Ovary (tissue), 3 donors: ENCODE measurements around the gene AEN.

Source experiments
- POLR2A ChIP-seq: fragments of 450-650 bp; IDR thresholded peaks from one replicate; pipeline ENCODE4 v1.6.1; 2017; ENCODE audit warnings: antibody characterized with exemption, mild to moderate bottlenecking, moderate library complexity
- TF ChIP-seq, protein P1 (sequence below), 3 donors: fragments of 450-650 bp in 2 of 3; fragments of 200-600 bp in 1 of 3; IDR thresholded peaks; one replicate each; pipeline versions ENCODE4 v1.5.1 to v1.8.0; 2016 to 2022; ENCODE audit warnings: antibody characterized with exemption in 3 of 3, mild to moderate bottlenecking in 1 of 3
- donor health status: DM: no; HTN: no; CAD: no.

DNA sequence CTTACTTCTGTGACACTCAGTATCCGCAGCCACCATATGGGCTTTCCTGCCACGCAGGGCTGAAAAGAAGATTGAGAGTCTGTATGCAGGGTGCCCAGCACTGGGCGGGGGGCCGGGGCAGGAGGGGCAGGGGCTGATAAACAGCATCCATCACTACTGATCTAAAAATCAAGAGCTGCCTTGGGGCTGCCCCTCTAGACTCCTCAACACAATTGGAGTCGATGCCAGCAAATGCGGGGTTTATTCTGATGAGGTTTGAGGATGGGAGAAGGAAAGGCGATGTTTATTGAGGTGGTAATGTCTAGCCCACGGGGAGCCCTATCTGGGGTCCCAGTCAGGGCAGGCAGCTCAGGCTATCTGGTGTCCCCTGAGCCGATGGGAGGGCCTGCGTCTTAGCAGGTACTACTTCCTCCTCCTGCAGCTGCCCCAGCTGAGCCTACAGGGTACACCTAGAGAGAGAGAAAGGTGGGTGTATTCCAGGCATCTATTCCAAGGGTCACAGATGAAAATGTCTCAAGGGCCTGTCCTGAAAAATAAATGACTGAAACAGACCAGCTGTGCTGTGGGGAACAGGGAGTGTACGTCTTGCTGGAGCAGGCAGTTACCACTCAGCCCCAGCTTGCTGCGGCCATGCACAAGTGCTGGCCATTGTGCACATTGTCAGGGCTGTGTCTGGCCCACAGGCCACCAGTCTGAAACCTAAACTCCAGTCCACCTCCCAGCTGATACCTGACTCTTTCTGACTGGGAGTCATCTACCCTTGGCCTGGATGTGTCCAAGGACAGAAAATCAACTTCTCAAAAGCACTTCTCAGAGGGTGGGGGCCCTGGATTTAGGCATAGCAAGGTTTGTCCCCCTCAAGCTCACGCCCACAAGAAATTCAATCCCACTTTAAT lies 37.2 kb downstream of the AEN start:
- TF ChIP-seq POLR2A: no peak
- TF ChIP-seq, protein P1, sequence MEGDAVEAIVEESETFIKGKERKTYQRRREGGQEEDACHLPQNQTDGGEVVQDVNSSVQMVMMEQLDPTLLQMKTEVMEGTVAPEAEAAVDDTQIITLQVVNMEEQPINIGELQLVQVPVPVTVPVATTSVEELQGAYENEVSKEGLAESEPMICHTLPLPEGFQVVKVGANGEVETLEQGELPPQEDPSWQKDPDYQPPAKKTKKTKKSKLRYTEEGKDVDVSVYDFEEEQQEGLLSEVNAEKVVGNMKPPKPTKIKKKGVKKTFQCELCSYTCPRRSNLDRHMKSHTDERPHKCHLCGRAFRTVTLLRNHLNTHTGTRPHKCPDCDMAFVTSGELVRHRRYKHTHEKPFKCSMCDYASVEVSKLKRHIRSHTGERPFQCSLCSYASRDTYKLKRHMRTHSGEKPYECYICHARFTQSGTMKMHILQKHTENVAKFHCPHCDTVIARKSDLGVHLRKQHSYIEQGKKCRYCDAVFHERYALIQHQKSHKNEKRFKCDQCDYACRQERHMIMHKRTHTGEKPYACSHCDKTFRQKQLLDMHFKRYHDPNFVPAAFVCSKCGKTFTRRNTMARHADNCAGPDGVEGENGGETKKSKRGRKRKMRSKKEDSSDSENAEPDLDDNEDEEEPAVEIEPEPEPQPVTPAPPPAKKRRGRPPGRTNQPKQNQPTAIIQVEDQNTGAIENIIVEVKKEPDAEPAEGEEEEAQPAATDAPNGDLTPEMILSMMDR (IDR thresholded peaks at IDR 0.05): no peak
